Panc1 (cell line): ENCODE measurements around the gene ASPRV1. TPM values are rescaled to one million over a fixed set of nuclear protein-coding genes. Genes with fewer than 3 reads are reported as not detected.

Source experiments
- ATAC-seq: fragments of 200-7000 bp; cut with Tn5 transposase; 2 replicates; pipeline ENCODE4 v1.9.1; 2020; ENCODE audit warnings: mild to moderate bottlenecking, moderate library complexity
- BruUV-seq: library from RNA; stranded (reverse); fragments of 400-500 nt; replicated peaks from 2 replicates; lab custom pipeline; 2021; lab: Mats Ljungman, UMichigan
- CTCF ChIA-PET: fragments of 300-600 bp; sonication (Branson Sonifier 250); formaldehyde crosslinking; loops from one replicate; lab custom pipeline; 2022; ENCODE audit warnings: antibody characterized with exemption; lab: Charles Lee
- POLR2A ChIA-PET: fragments of 300-600 bp; sonication (Branson Sonifier 250); formaldehyde crosslinking; loops from one replicate; lab custom pipeline; 2022; ENCODE audit warnings: antibody characterized with exemption; lab: Charles Lee
- DNase-seq: peaks from one replicate; pipeline ENCODE4 v3.0.0-alpha.2; 2010; ENCODE audit warnings: low read depth, low spot score
- H3K27ac ChIP-seq: 2 replicates; pipeline ENCODE4 v1.5.1; 2011; ENCODE audit warnings: mild to moderate bottlenecking, low read length, inconsistent platforms
- H3K27me3 ChIP-seq: fragments of 200-500 bp; sonication (Bioruptor generic); 2 replicates; pipeline ENCODE4 v1.6.0; 2014; ENCODE audit warnings: low read length, inconsistent platforms; ENCODE audit not compliant: control insufficient read depth, insufficient read depth
- H3K36me3 ChIP-seq: fragments of 200-500 bp; sonication (Bioruptor generic); 2 replicates; pipeline ENCODE4 v1.5.1; 2014; ENCODE audit warnings: inconsistent platforms, mild to moderate bottlenecking, low read length, moderate library complexity; ENCODE audit not compliant: control insufficient read depth, insufficient read depth
- H3K4me1 ChIP-seq: 2 replicates; pipeline ENCODE4 v1.5.1; 2011; ENCODE audit warnings: inconsistent platforms, mild to moderate bottlenecking, low read length, moderate library complexity; ENCODE audit not compliant: control insufficient read depth, insufficient read depth
- H3K4me3 ChIP-seq, 2 experiments: 2 replicates each; pipeline ENCODE4 v1.5.1; 2011 to 2012; ENCODE audit warnings: low read depth in 2 of 2, low read length in 2 of 2, mild to moderate bottlenecking in 2 of 2, inconsistent platforms in 1 of 2, moderate library complexity in 1 of 2
- H3K9me3 ChIP-seq: fragments of 200-500 bp; sonication (Bioruptor generic); 2 replicates; pipeline ENCODE4 v1.5.1; 2014; ENCODE audit warnings: low read depth, mild to moderate bottlenecking, inconsistent platforms, low read length, moderate library complexity; ENCODE audit not compliant: control insufficient read depth, insufficient read depth
- CTCF ChIP-seq: fragments of 450-650 bp; IDR thresholded peaks from 2 replicates; pipeline ENCODE4 v1.5.1; 2017; ENCODE audit warnings: mild to moderate bottlenecking
- POLR2AphosphoS5 ChIP-seq: IDR thresholded peaks from 2 replicates; pipeline ENCODE4 v1.6.1; 2012; ENCODE audit warnings: mild to moderate bottlenecking, low read depth, low read length, moderate library complexity
- REST ChIP-seq, 2 experiments: IDR thresholded peaks; 2 replicates each; pipeline ENCODE4 v1.6.1; 2011 to 2012; ENCODE audit warnings: low read depth in 2 of 2, control low read depth in 1 of 2, low read length in 1 of 2, mild to moderate bottlenecking in 1 of 2, moderate library complexity in 1 of 2; ENCODE audit not compliant: insufficient read depth in 1 of 2
- SIN3A ChIP-seq: IDR thresholded peaks from 2 replicates; pipeline ENCODE4 v1.6.1; 2012; ENCODE audit warnings: low read depth, mild to moderate bottlenecking, low read length, moderate library complexity, borderline replicate concordance; ENCODE audit not compliant: insufficient read depth
- TCF7L2 ChIP-seq: IDR thresholded peaks from 2 replicates; pipeline ENCODE4 v1.6.1; 2011; ENCODE audit warnings: mild to moderate bottlenecking, low read depth, low read length, inconsistent platforms
- in situ Hi-C: cut with HindIII; loops from 2 replicates; pipeline ENCODE4 v1.10.0; 2016; ENCODE audit warnings: low sequenced_read_pairs, low pct_unique_long_range_greater_than_20kb
- intact Hi-C: fragments of 100-400 bp; cut with micrococcal nuclease; formaldehyde crosslinking; loops from one replicate; pipeline ENCODE4 v1.10.0; 2022; ENCODE audit not compliant: unreplicated experiment
- total RNA-seq: library from RNA; stranded (reverse); gene quantifications from one replicate; pipeline ENCODE4 v1.2.1, GENCODE V29; 2021; ENCODE audit not compliant: unreplicated experiment

The ASPRV1 gene
- total RNA-seq, 1 experiment from 2014 or later: 0.21 TPM

- TF ChIP-seq SIN3A (no peak), REST (IDR thresholded peaks at IDR 0.05; ENCODE audit: insufficient read depth in 1 of 2, low read depth in 2 of 2, low read length in 1 of 2) (no peak), CTCF (no peak), POLR2AphosphoS5 (no peak), TCF7L2 (no peak)
- ChIA-PET CTCF (no interaction called here), POLR2A (no interaction called here)
- H3K27ac ChIP-seq: no peak overlapping the region
- in situ Hi-C loops: no loop called here
- ATAC-seq (no peak), DNase-seq (no peak)
- H3K36me3 ChIP-seq: no peaks in the 10 kb centered on the region
- no peaks in the 10 kb centered on the region for H3K9me3 ChIP-seq
- H3K4me1 ChIP-seq: no peaks in the 10 kb centered on the region
- intact Hi-C loops: no loop called here
- H3K27me3 ChIP-seq: no peaks in the 10 kb centered on the region
- BruUV-seq: no TSS peak
- no peak overlapping the region for H3K4me3 ChIP-seq
These were observed 5.1 kb upstream of the ASPRV1 start for GRCh38 chr2:69966496-69966895.

GRCh38 chr2:69965756-69966445, 4.5 kb upstream of the ASPRV1 start:
- Histone ChIP-seq H3K9me3 (no peaks in the 10 kb centered on the region), H3K27me3 (no peaks in the 10 kb centered on the region), H3K27ac (no peak overlapping the region), H3K36me3 (no peaks in the 10 kb centered on the region), H3K4me1 (no peaks in the 10 kb centered on the region), H3K4me3 (no peak overlapping the region)
- DNase-seq (no peak), ATAC-seq (no peak)
- CTCF ChIA-PET: no interaction called here
- no TSS peak for BruUV-seq
- POLR2A ChIA-PET: no interaction called here
- no peak for TF ChIP-seq CTCF
- TF ChIP-seq POLR2AphosphoS5: no peak
- TF ChIP-seq SIN3A: no peak
- TF ChIP-seq TCF7L2: no peak
- no peak for TF ChIP-seq REST (IDR thresholded peaks at IDR 0.05; ENCODE audit: insufficient read depth in 1 of 2, low read depth in 2 of 2, low read length in 1 of 2)
- intact Hi-C loops (no loop called here), in situ Hi-C loops (no loop called here)
